Esophagus squamous epithelium (tissue), 5 donors: Measurements from ENCODE around the gene NAA50. TPM values are rescaled to one million over a fixed set of nuclear protein-coding genes. Genes with fewer than 3 reads are reported as not detected.

Experiments
- DNase-seq: peaks from one replicate; lab custom pipeline; 2025; lab: John Stamatoyannopoulos, UW
- H3K27ac ChIP-seq, 4 donors: fragments of 200-600 bp; sonication (generic); one replicate each; pipeline ENCODE4 v1.5.1; 2016 to 2019; ENCODE audit warnings: mild to moderate bottlenecking in 1 of 4
- H3K27me3 ChIP-seq, 4 donors: fragments of 200-600 bp; sonication (generic); 1 replicate in 3 of 4; 2 replicates in 1 of 4; pipeline versions ENCODE4 v1.5.1 to v1.6.0; 2017 to 2021; ENCODE audit warnings: antibody characterized with exemption in 1 of 4
- H3K36me3 ChIP-seq, 3 donors: fragments of 200-600 bp; sonication (generic); one replicate each; pipeline ENCODE4 v1.5.1; 2016 to 2019
- H3K4me1 ChIP-seq, 3 donors: fragments of 200-600 bp; sonication (generic); one replicate each; pipeline ENCODE4 v1.5.1; 2017 to 2019
- H3K4me3 ChIP-seq, 4 donors: fragments of 200-600 bp; sonication (generic); 1 replicate in 3 of 4; 2 replicates in 1 of 4; pipeline ENCODE4 v1.5.1; 2016 to 2019; ENCODE audit warnings: mild to moderate bottlenecking in 2 of 4, moderate library complexity in 1 of 4
- H3K9me3 ChIP-seq, 3 donors: fragments of 200-600 bp; sonication (generic); one replicate each; pipeline ENCODE4 v1.5.1; 2016 to 2019
- CTCF ChIP-seq, 6 experiments: fragments of 450-650 bp in 4 of 6; fragments of 200-600 bp in 2 of 6; sonication (generic) in 2 of 6; IDR thresholded peaks; one replicate each; pipeline ENCODE4 v1.5.1; 2016 to 2019; ENCODE audit warnings: antibody characterized with exemption in 6 of 6, mild to moderate bottlenecking in 4 of 6, moderate library complexity in 4 of 6
- POLR2A ChIP-seq, 4 donors: fragments of 450-650 bp; IDR thresholded peaks; one replicate each; pipeline ENCODE4 v1.6.1; 2017; ENCODE audit warnings: antibody characterized with exemption in 4 of 4, mild to moderate bottlenecking in 4 of 4, moderate library complexity in 3 of 4
- WGBS, 2 donors: methylation state at CpG; one replicate each; pipeline ENCODE4 v1.1.5; 2018; 5-methylcytosine and 5-hydroxymethylcytosine counted together
- intact Hi-C: fragments of 100-400 bp; cut with DNase I; formaldehyde crosslinking; loops from one replicate; pipeline ENCODE4 v1.15.0; 2022
- total RNA-seq, 4 donors: library from RNA; depleted of rRNA; stranded (reverse); fragments of >200 nt; gene quantifications; one replicate each; pipeline ENCODE4 v1.1.0, GENCODE V29; 2016
- donor health status: DM: yes; HTN: yes; CAD: no.

NAA50 gene
- total RNA-seq, 4 donors from 2014 or later, result 142 to 248 (median 228) TPM

GRCh38 chr3:113717818-113718217, 28.2 kb downstream of the NAA50 start:
- intact Hi-C loops, result no loop called here
- TF ChIP-seq CTCF (IDR thresholded peaks at IDR 0.05), result no peak
- no peak for TF ChIP-seq POLR2A (IDR thresholded peaks at IDR 0.05)
- no peaks in the 10 kb centered on the region for H3K4me1 ChIP-seq
- no peak overlapping the region for H3K4me3 ChIP-seq
- no peaks in the 10 kb centered on the region for H3K27me3 ChIP-seq
- H3K27ac ChIP-seq, result no peak overlapping the region
- DNase-seq, result no peak
- peaks cover 4 to 60% (median 6%) of the 10 kb centered on the region in 3 donors for H3K36me3 ChIP-seq
- 77 to 100% methylated on average over 3 of the region's 3 CpGs for WGBS, 2 donors
- H3K9me3 ChIP-seq, result no peaks in the 10 kb centered on the region

- H3K4me3 ChIP-seq, result no peak overlapping the region
- no peak for DNase-seq
- TF ChIP-seq POLR2A (IDR thresholded peaks at IDR 0.05) (no peak), CTCF (IDR thresholded peaks at IDR 0.05) (no peak)
- peaks cover 4 to 55% (median 6%) of the 10 kb centered on the region in 3 donors for H3K36me3 ChIP-seq
- no peak overlapping the region for H3K27ac ChIP-seq
- H3K4me1 ChIP-seq, result no peaks in the 10 kb centered on the region
- H3K9me3 ChIP-seq, result no peaks in the 10 kb centered on the region
- no peaks in the 10 kb centered on the region for H3K27me3 ChIP-seq
- WGBS, 2 donors, result 90 to 97% methylated on average over 3 of the region's 3 CpGs
- intact Hi-C loops, result no loop called here
Measured at GRCh38 chr3:113717308-113717707, 28.7 kb downstream of the NAA50 start.

GRCh38 chr3:113714702-113715101, 31.3 kb downstream of the NAA50 start:
- DNase-seq, result no peak
- no peak for TF ChIP-seq CTCF (IDR thresholded peaks at IDR 0.05)
- no peak for TF ChIP-seq POLR2A (IDR thresholded peaks at IDR 0.05)
- 56 to 60% methylated on average over 1 of the region's 1 CpG for WGBS, 2 donors
- intact Hi-C loops, result no loop called here
- peaks cover 0 to 29% (median 0%) of the 10 kb centered on the region in 3 donors for H3K36me3 ChIP-seq
- no peaks in the 10 kb centered on the region for H3K4me1 ChIP-seq
- no peaks in the 10 kb centered on the region for H3K27me3 ChIP-seq
- no peaks in the 10 kb centered on the region for H3K9me3 ChIP-seq
- H3K4me3 ChIP-seq, result no peak overlapping the region
- no peak overlapping the region for H3K27ac ChIP-seq

- no peak for DNase-seq
- Histone ChIP-seq H3K27ac (no peak overlapping the region), H3K36me3 (peaks cover 0 to 7% (median 0%) of the 10 kb centered on the region in 3 donors), H3K4me3 (no peak overlapping the region), H3K9me3 (no peaks in the 10 kb centered on the region), H3K4me1 (no peaks in the 10 kb centered on the region), H3K27me3 (peaks cover 0 to 3% (median 0%) of the 10 kb centered on the region in 4 donors)
- WGBS, 2 donors, result 28 to 36% methylated on average over 3 of the region's 3 CpGs
- TF ChIP-seq CTCF (IDR thresholded peaks at IDR 0.05), result no peak
- no peak for TF ChIP-seq POLR2A (IDR thresholded peaks at IDR 0.05)
- intact Hi-C loops, result no loop called here
Measured at GRCh38 chr3:113712129-113712528, 33.9 kb downstream of the NAA50 start.

- Histone ChIP-seq H3K9me3 (no peaks in the 10 kb centered on the region), H3K27me3 (peaks cover 0 to 3% (median 0%) of the 10 kb centered on the region in 4 donors), H3K27ac (no peak overlapping the region), H3K4me1 (no peaks in the 10 kb centered on the region), H3K4me3 (no peak overlapping the region), H3K36me3 (no peaks in the 10 kb centered on the region)
- DNase-seq, result no peak
- WGBS, 2 donors, result 88 to 94% methylated on average over 4 of the region's 4 CpGs
- intact Hi-C loops, result no loop called here
- TF ChIP-seq CTCF (IDR thresholded peaks at IDR 0.05) (no peak), POLR2A (IDR thresholded peaks at IDR 0.05) (no peak)
Measured at GRCh38 chr3:113707835-113708234, 38.2 kb downstream of the NAA50 start.
